CD4-positive, alpha-beta T cell treated with Interleukin-6 at 100 ng/mL for 8 hours (primary cell): ENCODE measurements around the gene CTNNA3.

ENCODE experiments used
- DNase-seq: peaks from one replicate; pipeline ENCODE4 v3.0.0-alpha.2; 2020; ENCODE audit warnings: mixed read lengths, low spot score

CTNNA3 gene

DNA sequence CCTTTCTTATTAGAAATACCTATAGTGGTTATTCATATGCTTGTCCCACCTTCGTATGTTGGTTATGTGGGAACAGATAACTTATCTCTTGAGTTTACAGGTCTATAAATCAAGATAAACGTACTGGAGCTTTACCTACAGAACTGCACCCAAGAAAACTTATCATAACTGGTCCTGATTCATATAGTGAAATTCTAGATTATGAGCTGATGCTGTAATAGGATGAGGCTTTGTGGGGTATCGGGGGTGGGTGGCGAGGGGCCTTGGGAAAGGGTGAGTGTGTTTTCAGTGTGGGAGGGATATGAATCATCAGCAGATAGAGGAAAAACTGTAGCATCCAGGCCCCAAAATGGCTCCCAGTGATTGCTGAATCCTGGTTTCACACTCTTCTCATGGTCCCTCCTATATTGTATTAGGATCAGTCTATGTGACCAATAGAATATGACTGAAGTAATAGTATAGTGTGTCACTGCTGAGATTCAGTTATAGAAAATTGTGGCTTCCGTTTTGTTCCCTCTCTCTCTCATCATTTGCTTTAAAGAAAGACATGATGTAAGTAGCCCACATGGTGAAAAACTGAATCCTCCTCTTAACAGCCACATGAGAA is 1476.9 kb downstream of the CTNNA3 start:
- no peak for DNase-seq

- no peak for DNase-seq
These were observed 1477.7 kb downstream of the CTNNA3 start for GRCh38 chr10:66218289-66218688.

DNA sequence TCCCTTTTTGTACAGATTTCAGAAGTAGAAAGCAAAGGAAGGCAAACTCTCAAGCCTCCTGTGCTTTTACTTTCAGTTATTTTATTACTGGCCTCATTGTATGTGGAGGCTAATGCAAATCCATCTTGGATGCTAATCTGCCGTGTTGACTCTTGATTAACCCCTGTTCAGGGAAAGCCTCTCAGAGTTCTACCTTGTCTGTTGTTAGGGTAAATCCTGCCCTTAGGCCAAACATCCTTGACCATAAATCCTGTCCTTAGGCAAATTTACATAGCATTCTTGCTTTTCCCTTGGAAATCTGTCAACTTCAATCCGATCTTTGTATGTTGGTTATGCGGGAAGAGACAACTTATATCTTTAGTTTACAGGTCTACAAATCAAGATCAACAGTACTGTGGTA is 1480.1 kb downstream of the CTNNA3 start:
- DNase-seq, result no peak

DNA sequence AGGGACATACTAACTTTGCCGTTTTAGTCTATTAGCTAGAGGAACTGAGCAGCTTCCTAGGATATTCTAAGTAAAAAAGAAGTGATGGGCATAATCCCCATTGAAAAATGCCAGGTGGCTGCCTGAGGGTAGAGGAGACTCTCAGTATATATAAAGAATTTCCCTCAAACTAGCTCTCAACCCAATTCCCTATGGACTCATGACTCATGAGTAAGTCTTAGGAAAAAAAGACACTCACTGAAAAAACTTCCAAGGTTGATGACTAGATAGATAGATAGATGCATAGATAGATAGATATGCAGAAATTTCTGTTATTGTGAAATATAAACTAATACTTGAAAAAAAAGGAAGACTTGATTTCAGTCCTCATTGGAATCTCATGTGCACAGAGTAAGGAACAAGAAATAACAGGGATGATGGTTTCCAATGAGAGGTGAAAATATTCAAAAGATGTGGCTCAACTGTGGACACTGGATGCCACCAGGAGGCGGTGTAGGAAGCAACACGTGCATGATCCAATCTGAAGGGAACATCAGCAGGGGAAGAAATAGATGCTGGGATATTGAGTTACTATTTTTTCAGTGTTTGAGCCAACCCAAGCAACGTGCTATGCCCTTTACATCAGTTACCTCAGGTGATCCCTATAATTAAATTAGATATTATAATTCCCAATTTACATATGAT is 1481.1 kb downstream of the CTNNA3 start:
- no peak for DNase-seq

- DNase-seq, result no peak
These were observed 1487.0 kb downstream of the CTNNA3 start for GRCh38 chr10:66209025-66209424.

GRCh38 chr10:66204838-66205237 is 1491.2 kb downstream of the CTNNA3 start:
- no peak for DNase-seq

DNA sequence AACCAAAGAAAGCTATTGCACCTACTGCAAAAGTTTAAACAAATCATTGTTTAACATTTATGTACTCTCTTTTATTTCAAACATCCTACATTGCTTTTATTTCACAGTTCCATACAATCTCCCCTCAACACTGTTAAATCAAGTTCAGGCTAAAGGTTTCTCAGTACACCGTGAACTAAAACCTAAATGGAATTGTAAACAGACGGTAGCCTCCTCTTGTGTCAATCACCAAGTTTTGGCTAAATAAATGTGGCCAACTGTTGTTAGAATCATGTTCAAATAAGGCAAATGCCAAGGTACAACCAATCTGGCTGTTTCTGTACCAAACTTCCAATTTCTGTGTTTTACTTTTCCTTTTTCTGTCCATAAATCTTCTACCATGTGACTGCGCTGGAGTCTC is 1493.9 kb downstream of the CTNNA3 start:
- no peak for DNase-seq

- no peak for DNase-seq
These were observed 1503.7 kb downstream of the CTNNA3 start for GRCh38 chr10:66192162-66192831.

- DNase-seq, result no peak
These were observed 1505.6 kb downstream of the CTNNA3 start for GRCh38 chr10:66190413-66190812.

- no peak for DNase-seq
These were observed 1506.7 kb downstream of the CTNNA3 start for GRCh38 chr10:66189271-66189670.

DNA sequence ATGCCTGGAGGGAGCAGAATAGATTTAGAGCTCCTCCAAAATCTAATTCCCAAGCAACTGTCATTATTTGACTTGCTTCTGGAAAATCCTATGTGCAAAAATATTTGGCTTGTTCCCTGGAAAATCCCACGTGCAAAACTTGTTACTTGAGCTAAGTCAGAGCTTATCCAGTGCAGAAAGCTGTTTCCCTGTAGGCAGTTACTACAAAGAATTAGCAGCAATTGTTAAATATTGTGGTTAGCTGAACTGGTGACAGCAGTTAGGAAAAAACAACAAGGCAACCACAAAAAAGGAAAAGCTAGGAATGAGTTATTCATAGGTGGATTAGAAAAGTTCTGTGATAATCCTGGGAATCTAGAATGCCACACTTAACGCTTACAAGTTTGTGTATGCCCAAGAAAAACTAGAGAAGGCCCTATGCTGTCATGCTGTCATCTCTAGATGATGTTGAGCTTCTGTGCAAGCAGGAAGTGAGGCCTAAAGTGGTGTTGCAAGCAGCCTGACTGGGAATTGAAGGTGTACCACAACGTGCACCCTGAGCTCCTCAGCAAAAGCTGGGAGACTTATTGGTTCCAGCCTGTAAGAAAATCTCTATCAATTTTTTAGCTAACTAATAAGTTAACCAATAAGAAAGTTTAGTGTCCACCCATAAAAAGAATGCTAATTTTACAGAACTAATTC is 1508.8 kb downstream of the CTNNA3 start:
- DNase-seq, result no peak

GRCh38 chr10:66183028-66183427 is 1513.0 kb downstream of the CTNNA3 start:
- DNase-seq, result no peak

DNA sequence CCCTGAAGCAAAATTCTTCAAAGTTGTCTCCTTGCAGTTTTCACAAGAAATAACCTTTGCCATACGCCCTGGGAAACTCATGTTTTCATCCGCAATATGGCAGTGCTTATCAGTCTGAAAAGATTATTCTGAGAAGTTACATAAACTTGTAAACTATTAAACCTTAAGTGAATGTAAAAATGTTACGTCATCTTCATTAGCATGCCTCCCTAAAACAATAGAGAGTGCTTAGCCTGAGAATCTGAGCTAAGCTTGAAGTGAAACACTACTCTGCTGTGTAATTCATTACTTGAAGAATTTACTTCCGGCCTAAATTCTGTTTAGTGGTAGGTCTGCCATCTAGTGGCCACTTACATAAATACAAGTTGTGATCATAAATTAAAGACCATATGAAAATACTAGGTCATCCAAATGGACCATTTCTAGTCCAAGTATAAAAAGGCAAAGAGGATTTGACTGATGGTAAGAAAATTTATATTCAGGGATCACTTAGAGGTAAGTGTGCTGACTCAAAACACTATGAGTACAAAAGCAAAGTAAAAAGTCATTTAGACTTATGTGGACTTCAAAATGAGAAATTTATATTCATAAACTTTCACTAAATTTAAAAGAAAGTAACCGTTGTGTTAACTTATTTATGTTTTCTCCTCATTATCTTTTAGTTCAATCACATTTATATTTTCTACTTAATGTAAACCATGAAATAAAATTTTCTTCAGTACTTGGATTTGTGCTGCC is 1515.2 kb downstream of the CTNNA3 start:
- peak; percentile 33 for DNase-seq

- no peak for DNase-seq
These were observed 1516.0 kb downstream of the CTNNA3 start for GRCh38 chr10:66180021-66180420.

DNA sequence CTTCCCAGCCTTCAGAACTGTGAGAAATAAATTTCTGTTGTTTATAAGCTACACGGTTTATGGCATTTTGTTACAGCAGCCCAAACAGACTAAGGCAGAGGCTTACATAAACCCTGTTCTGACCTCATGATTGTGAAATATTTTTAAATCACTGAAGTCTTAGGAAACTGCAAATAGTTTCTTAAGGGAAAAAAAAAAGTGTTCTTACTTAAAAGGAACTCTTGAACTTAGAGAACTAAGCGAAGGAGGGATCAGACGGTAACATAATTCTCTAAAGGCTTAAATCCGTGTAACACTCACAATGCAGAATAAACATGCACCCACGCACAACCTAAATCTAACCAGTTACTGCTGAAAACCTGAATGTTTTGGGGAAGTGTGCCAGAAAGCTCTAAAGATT is 1519.2 kb downstream of the CTNNA3 start:
- DNase-seq, result no peak

- no peak for DNase-seq
These were observed 1528.2 kb downstream of the CTNNA3 start for GRCh38 chr10:66167816-66168215.

DNA sequence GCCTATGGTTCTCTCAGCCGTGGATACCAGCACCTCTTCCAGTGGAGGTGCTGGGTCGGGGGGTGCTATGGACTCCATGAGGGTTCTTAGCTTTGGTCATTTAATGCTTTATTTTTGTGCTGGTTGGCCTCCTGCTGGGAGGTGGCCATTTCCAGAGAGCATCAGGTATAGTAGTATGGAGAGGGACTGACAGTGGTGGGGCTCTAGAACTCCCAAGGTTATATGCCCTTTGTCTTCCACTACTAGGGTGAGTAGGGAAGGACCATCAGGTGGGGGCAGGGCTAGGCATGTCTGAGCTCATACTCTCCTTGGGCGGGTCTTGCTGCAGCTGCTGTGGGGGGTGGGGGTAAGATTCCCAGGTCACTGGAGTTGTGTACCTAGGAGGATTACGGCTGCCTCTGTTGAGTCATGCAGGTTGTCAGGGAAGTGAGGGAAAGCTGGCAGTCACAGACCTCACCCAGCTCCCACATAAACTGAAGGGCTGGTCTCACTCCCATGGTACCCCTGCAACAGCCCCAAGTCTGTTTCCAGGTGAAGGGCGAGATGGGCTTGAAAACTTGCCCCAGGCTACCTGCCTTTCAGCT is 1533.3 kb downstream of the CTNNA3 start:
- DNase-seq, result no peak

GRCh38 chr10:66151346-66151745 is 1544.6 kb downstream of the CTNNA3 start:
- no peak for DNase-seq

GRCh38 chr10:66148312-66148711 is 1547.7 kb downstream of the CTNNA3 start:
- no peak for DNase-seq

- no peak for DNase-seq
These were observed 1552.0 kb downstream of the CTNNA3 start for GRCh38 chr10:66144016-66144415.

- DNase-seq, result no peak
These were observed 1593.2 kb downstream of the CTNNA3 start for GRCh38 chr10:66102756-66103155.
